T-helper 22 cell (primary cell): ENCODE results near the gene VPS41.

Source experiments
- DNase-seq: peaks from one replicate; pipeline ENCODE4 v3.0.0-alpha.2; 2020; ENCODE audit warnings: low read depth

Gene VPS41

GRCh38 chr7:38727184-38727940 lies 181.6 kb downstream of the VPS41 start:
- no peak for DNase-seq

- no peak for DNase-seq
Observed at GRCh38 chr7:38723327-38723726, 185.7 kb downstream of the VPS41 start.

- no peak for DNase-seq
Observed at GRCh38 chr7:38716397-38716796, 192.6 kb downstream of the VPS41 start.

DNA sequence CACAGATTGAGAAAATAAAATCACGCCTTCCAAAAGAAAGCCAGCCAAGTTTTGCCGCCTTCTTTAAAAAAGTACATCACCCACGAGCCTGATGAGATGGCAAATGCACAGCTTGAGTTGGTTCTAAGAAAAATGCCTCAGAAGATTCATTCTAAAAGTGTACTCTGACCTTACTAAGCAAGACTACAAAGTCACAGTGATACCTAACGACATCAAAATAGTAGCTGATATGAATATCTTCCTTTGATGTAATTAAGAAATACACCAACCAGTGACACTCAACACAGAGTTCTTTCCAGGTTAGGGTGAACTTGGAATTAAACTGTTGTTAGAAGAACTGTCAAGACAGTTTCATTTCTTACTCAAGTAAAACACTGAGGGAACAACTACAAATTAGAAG lies 199.9 kb downstream of the VPS41 start:
- no peak for DNase-seq

- no peak for DNase-seq
Observed at GRCh38 chr7:38704751-38705150, 204.2 kb downstream of the VPS41 start.

GRCh38 chr7:38704041-38704547 lies 204.9 kb downstream of the VPS41 start:
- no peak for DNase-seq

- no peak for DNase-seq
Observed at GRCh38 chr7:38703093-38703492, 205.9 kb downstream of the VPS41 start.

DNA sequence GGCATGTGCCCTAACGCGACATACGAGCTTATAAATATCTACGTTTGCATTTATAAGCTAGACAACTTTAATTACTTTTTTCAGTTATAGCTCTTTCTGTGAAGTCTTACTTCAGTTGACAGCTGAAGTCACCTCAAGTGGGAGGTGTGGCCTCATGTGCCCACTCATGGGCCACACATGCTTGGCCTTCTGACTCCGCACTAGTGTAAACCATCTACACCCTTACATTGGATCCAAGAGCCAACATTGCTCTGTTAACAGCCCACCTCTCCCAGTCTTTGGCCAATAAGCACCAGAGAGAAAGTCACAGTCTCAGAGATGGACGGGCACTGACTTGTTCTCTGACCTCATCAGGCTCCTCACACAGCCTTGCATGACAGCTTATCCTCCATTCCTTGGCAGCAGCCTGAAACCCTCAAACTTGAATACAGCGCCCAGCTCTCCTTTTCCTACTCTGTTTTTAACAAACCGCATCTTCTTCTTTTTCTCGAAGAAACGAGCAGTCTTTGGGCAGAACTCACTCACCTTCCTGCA lies 206.9 kb downstream of the VPS41 start:
- no peak for DNase-seq

GRCh38 chr7:38700116-38700515 lies 208.9 kb downstream of the VPS41 start:
- DNase-seq = no peak

DNA sequence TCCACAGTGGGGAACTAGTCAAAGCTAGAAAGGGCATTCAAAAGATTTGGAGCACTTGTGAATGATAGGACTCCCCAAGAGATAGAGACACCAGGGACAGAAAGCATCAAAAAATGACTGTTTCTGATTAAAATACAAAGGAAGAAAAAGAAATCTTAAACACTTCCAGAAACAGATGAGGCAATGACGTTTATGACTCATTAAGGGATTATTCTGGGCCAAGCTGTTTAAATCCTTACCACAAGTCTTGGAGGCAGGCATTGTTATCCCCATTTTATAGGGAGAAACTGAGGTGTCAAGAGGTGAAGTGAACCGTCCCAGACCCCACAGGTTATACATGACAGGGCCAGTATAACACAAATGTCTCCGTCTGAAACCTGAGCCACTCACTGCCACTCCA lies 209.5 kb downstream of the VPS41 start:
- DNase-seq = no peak

DNA sequence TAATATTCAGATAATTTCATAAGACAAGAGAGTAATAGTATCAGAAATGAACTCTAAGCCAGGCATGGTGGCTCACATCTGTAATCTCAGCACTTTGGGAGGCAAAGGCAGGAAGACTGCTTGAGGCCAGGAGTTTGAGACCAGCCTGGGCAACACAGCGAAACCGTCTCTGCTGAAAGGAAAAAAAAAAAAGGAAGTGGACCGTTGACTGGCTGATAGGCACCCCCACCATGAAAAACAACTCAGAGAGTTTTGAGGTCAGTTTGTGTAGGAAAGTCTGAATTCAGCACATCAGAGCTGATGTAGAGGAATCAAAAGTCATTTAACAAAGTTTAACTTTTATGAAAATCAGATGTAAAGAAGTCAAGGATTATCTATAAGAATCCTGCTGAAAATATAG lies 214.7 kb downstream of the VPS41 start:
- DNase-seq = no peak

DNA sequence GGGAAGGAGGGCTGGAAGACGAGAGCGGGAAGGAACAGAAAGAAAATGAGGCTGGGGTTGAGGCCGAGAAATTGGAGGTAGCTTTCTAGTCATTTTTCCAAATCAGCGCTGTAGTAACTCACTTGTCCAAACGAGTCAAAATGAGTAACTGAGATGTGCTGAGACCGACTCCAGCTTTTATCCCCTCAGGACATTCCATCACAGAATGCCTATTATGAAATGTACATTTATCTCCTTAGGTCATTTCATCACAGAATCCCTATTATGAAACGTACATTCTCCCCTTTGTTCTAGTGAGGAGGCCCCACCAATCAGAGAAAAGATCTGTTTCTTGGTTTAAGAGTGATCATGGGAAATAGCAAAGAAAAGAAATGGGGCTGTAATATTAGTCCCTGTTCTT lies 222.1 kb downstream of the VPS41 start:
- no peak for DNase-seq

DNA sequence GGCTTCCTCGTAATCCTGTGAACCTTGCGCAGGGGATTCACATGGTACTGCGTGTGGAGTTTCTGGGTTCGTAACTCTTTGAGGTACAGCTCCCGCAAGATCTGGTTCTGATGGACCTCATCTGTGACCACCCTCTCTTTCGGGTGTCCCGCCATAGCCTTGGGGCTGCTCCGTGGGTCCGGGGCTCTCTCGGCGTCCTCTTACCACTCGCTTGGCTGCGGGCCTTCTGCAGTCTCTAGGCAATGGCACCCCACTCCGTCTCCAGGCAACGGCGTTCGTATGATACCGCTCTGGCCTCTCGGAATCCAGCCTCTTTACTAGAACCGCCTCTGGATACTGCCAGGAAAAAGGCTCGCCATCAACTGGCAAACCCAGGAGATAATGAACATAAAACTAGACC lies 223.1 kb downstream of the VPS41 start:
- no peak for DNase-seq

DNA sequence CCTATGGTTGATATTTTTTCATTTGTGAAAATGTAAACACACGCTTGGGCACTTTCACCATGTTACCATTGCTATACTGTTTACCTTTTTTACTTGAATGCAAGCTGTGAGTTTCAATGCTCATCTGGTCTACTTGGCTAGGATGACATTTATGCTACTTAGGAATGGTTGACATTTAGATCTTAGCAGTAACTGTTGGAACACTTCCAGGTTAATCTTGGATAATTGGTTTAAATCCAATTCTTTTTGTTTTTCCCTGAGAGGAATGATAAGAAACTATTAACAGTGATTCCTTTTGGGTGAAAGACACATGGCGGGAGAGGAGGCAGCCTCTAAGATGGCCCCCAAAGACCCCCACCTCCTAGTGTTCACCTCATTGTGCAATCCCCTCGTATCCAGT lies 226.4 kb downstream of the VPS41 start:
- DNase-seq = no peak

- no peak for DNase-seq
Observed at GRCh38 chr7:38681882-38682281, 227.1 kb downstream of the VPS41 start.

GRCh38 chr7:38679419-38679818 lies 229.6 kb downstream of the VPS41 start:
- no peak for DNase-seq

- no peak for DNase-seq
Observed at GRCh38 chr7:38678698-38679054, 230.3 kb downstream of the VPS41 start.

DNA sequence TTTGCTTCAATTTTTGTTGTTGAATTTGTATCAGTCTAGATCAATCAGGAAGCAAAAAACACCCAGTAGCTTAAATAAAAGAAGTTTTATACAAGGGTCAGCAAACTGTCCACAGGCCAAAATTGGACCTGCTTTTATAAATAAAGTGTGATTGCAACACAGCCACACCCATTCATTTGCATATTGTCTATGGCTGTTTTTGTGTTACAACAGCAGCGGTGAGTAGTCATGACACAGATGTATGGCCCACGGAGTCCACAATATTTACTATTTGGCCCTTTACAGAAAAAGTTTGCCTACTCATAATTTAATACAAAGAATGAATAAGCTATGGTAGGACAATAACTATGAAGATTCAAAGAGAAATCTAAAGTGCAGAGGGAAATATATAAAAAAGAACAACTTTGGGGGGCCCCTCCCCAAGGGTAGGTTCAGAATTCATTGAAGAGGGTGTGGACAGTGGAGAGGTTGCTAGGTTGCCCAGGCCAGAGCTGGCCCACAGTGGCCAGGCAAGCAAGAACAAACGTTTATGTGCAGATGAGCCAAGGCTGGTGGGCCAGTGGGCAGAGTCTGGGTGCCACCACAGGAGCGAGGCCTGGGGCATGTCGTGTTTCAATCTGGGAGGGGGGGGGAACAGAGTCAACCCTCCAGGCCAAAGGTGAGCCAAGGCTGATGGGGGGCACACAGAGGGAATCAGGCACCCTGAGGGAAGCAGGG lies 230.9 kb downstream of the VPS41 start:
- DNase-seq = no peak

GRCh38 chr7:38675494-38676106 lies 233.4 kb downstream of the VPS41 start:
- no peak for DNase-seq

DNA sequence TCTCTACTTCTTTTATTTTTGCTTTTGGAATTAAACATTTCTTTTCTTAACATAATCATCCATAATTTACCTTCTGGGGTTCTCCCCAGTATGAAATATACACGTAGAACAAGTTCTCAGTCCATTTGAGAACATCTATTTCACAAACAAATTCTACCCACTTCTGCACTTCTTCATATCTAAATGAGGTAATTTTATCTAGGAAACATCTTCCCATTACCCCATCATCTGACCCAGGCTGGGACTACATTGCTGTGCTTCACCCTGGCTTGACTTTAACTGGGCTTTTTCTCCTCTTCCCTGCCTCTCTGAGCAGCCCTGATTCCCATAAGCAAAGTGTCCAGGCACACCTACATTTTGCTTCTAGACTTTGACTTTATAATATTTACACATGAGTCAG lies 234.5 kb downstream of the VPS41 start:
- DNase-seq = no peak

GRCh38 chr7:38673795-38674194 lies 235.2 kb downstream of the VPS41 start:
- DNase-seq = no peak
